Suprapubic skin (tissue), 3 donors: ENCODE measurements around the gene COL5A1.

ENCODE experiments used
- POLR2AphosphoS5 ChIP-seq, 3 donors: sonication (generic); formaldehyde crosslinking; IDR thresholded peaks; one replicate each; pipeline ENCODE4 v1.6.1; 2017; ENCODE audit warnings: antibody characterized with exemption in 3 of 3
- TF ChIP-seq, protein P1 (sequence below), 2 donors: fragments of 200-600 bp in 1 of 2; fragments of 450-650 bp in 1 of 2; sonication (generic) in 1 of 2; IDR thresholded peaks; one replicate each; pipeline ENCODE4 v1.5.1; 2016 to 2019; ENCODE audit warnings: antibody characterized with exemption in 2 of 2, mild to moderate bottlenecking in 1 of 2, moderate library complexity in 1 of 2

DNA sequence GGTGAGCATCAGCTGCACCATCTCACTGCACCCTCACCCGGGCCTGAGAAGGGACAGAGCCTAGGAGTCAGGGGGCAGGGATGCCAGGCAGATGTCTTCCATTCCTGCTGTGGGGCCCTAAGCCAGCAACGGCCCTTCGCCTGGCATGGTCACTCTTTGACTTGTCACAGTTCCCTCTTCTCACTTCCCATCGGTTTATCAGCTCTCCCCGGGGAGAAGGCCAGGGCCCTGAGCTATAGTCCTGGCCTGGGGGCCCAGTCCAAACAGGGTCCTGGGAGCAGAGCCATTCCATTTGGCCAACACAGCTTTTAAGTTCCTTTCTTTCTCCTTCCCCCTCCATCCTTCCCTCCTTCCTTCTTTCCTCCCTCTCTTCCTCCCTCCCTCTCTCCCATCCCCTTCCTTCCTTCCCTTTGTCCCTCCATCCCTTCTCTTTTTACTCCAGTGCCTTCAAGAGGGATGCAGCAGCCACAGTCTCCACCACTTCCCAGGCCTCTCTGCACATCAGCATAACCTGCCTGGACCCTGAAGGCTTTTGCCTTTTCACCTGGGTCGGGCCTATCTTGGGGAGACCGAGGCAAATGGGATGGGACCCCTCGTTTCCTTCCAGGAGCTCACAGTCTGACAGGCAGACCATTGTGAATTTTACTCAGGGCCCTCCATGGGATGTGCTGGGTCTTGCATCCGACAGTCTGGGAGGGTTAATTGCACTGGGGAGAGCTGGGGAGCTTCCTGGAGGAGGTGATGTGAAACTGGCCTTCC, 4.2 kb downstream of the COL5A1 start:
- no peak for TF ChIP-seq POLR2AphosphoS5 (IDR thresholded peaks at IDR 0.05)
- TF ChIP-seq, protein P1, sequence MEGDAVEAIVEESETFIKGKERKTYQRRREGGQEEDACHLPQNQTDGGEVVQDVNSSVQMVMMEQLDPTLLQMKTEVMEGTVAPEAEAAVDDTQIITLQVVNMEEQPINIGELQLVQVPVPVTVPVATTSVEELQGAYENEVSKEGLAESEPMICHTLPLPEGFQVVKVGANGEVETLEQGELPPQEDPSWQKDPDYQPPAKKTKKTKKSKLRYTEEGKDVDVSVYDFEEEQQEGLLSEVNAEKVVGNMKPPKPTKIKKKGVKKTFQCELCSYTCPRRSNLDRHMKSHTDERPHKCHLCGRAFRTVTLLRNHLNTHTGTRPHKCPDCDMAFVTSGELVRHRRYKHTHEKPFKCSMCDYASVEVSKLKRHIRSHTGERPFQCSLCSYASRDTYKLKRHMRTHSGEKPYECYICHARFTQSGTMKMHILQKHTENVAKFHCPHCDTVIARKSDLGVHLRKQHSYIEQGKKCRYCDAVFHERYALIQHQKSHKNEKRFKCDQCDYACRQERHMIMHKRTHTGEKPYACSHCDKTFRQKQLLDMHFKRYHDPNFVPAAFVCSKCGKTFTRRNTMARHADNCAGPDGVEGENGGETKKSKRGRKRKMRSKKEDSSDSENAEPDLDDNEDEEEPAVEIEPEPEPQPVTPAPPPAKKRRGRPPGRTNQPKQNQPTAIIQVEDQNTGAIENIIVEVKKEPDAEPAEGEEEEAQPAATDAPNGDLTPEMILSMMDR (IDR thresholded peaks at IDR 0.05): no peak
